UCSD-AML1 (cell line): ENCODE results near the gene ATAD2B.
"Not testable (repeated sequence)": the region's sequence is repeated elsewhere in the genome, so short reads cannot be mapped to it uniquely, and the experiment has no call there.

Source experiments
- DNase-seq: peaks from one replicate; lab custom pipeline; 2025; ENCODE audit not compliant: unreplicated experiment; lab: John Stamatoyannopoulos, UW

The ATAD2B gene

GRCh38 chr2:23751747-23752265 is 175.1 kb downstream of the ATAD2B start:
- DNase-seq = no peak

- DNase-seq = no peak
These were observed 180.6 kb downstream of the ATAD2B start for GRCh38 chr2:23746141-23746863.

- no peak for DNase-seq
These were observed 181.2 kb downstream of the ATAD2B start for GRCh38 chr2:23745726-23746105.

GRCh38 chr2:23745068-23745725 is 181.7 kb downstream of the ATAD2B start:
- DNase-seq = no peak

GRCh38 chr2:23736783-23737182 is 190.1 kb downstream of the ATAD2B start:
- not testable (repeated sequence) for DNase-seq

GRCh38 chr2:23734416-23734815 is 192.5 kb downstream of the ATAD2B start:
- no peak for DNase-seq

GRCh38 chr2:23723029-23723428 is 203.9 kb downstream of the ATAD2B start:
- DNase-seq = not testable (repeated sequence)

GRCh38 chr2:23722255-23722654 is 204.7 kb downstream of the ATAD2B start:
- DNase-seq = no peak

GRCh38 chr2:23721454-23721826 is 205.5 kb downstream of the ATAD2B start:
- no peak for DNase-seq

- no peak for DNase-seq
These were observed 206.0 kb downstream of the ATAD2B start for GRCh38 chr2:23720705-23721453.

- DNase-seq = no peak
These were observed 207.2 kb downstream of the ATAD2B start for GRCh38 chr2:23719716-23720115.

GRCh38 chr2:23718931-23719700 is 207.8 kb downstream of the ATAD2B start:
- no peak for DNase-seq

GRCh38 chr2:23713351-23713750 is 213.6 kb downstream of the ATAD2B start:
- DNase-seq = no peak

- no peak for DNase-seq
These were observed 214.2 kb downstream of the ATAD2B start for GRCh38 chr2:23712756-23713151.

- no peak for DNase-seq
These were observed 214.8 kb downstream of the ATAD2B start for GRCh38 chr2:23711979-23712755.

- DNase-seq = no peak
These were observed 217.6 kb downstream of the ATAD2B start for GRCh38 chr2:23709311-23709710.

- DNase-seq = no peak
These were observed 218.2 kb downstream of the ATAD2B start for GRCh38 chr2:23708771-23709170.

- DNase-seq = no peak
These were observed 219.8 kb downstream of the ATAD2B start for GRCh38 chr2:23707096-23707495.

- no peak for DNase-seq
These were observed 220.3 kb downstream of the ATAD2B start for GRCh38 chr2:23706613-23707078.
